Pancreas (tissue), 10 donors: Measurements from ENCODE around the gene ATF7IP2. TPM values are rescaled to one million over a fixed set of nuclear protein-coding genes. Genes with fewer than 3 reads are reported as not detected.
"Not testable (repeated sequence)": the region's sequence is repeated elsewhere in the genome, so short reads cannot be mapped to it uniquely, and the experiment has no call there.

Experiments
- ATAC-seq, 4 donors: fragments of 200-7000 bp; cut with Tn5 transposase; one replicate each; pipeline versions ENCODE4 v1.8.0 to v1.9.1; 2020; ENCODE audit warnings: mild to moderate bottlenecking in 4 of 4, moderate library complexity in 4 of 4
- DNase-seq, 6 donors: peaks; one replicate each; pipeline ENCODE4 v3.0.0-alpha.2; 2020
- FAIRE-seq: peaks from 2 replicates; lab custom pipeline; 2012; peaks lifted over from hg19 to GRCh38; lab: Jason Lieb, UNC
- H3K27ac ChIP-seq, 4 donors: fragments of 200-600 bp; sonication (generic); 1 replicate in 3 of 4; 2 replicates in 1 of 4; pipeline versions ENCODE4 v1.5.0 to v1.8.0; 2020
- H3K27me3 ChIP-seq, 4 donors: fragments of 200-600 bp; one replicate each; pipeline ENCODE4 v1.8.0; 2021
- H3K36me3 ChIP-seq, 3 donors: fragments of 200-600 bp; sonication (generic) in 1 of 3; one replicate each; pipeline versions ENCODE4 v1.5.0 to v1.8.0; 2020 to 2021
- H3K4me1 ChIP-seq, 3 donors: fragments of 200-600 bp; one replicate each; pipeline ENCODE4 v1.8.0; 2021
- H3K4me3 ChIP-seq, 4 donors: fragments of 200-600 bp; sonication (generic) in 2 of 4; one replicate each; pipeline versions ENCODE4 v1.5.0 to v1.8.0; 2020 to 2021
- H3K9me3 ChIP-seq, 4 donors: fragments of 200-600 bp; one replicate each; pipeline ENCODE4 v1.8.0; 2021
- CTCF ChIP-seq, 4 donors: fragments of 200-600 bp; sonication (generic) in 3 of 4; IDR thresholded peaks; one replicate each; pipeline versions ENCODE4 v1.5.0 to v1.8.0; 2021; ENCODE audit warnings: antibody characterized with exemption in 4 of 4
- WGBS, 2 donors: extraction: QIAGEN DNeasy Blood & Tissue Kit; methylation state at CpG; one replicate each; pipeline ENCODE4 v1.1.7; 2013; 5-methylcytosine and 5-hydroxymethylcytosine counted together
- intact Hi-C, 3 donors: fragments of 100-400 bp; cut with DNase I; formaldehyde crosslinking; loops; one replicate each; pipeline versions ENCODE4 v1.11.1 to v1.14.2; 2022
- polyA plus RNA-seq, 2 donors: library from polyadenylated mRNA; stranded (reverse); fragments of 200-250 nt; gene quantifications; one replicate each; pipeline ENCODE4 v1.2.3, GENCODE V29; 2013
- total RNA-seq, 6 donors: library from RNA; stranded (reverse); fragmentation: NEBNext Ultra II Directional in 4 of 6; extraction: Animal tissue kit (Norgen Biotek cat#: 25700) in 4 of 6; gene quantifications; one replicate each; pipeline versions ENCODE4 v1.2.1 to v1.2.4, GENCODE V29; 2021 to 2023
- donor health status: healthy with polysubstance abuse.
- donor health status: DM: no; HTN: no; CAD: no; lungs with moderate emphysema.
- donor health status: DM: no; HTN: no; CAD: no.
- donor health status: control.
- donor health status: control.
- donor health status: Bipolar disorder and iron deficiency.
- donor health status: DM: yes; HTN: yes; CAD: no.
- donor health status: DM: no; HTN: no; CAD: no.
- donor health status: DM: no; HTN: no; CAD: no.
- donor health status: DM: yes; HTN: yes; CAD: no.

ATF7IP2 gene
- total and polyA plus RNA-seq, 8 donors: 11.0 to 37.4 (median 16.6) TPM

- Histone ChIP-seq H3K36me3 (no peaks in the 10 kb centered on the region), H3K4me3 (no peak overlapping the region), H3K9me3 (no peaks in the 10 kb centered on the region), H3K27me3 (no peaks in the 10 kb centered on the region), H3K4me1 (no peaks in the 10 kb centered on the region), H3K27ac (no peak overlapping the region)
- 96% methylated on average over 3 of the region's 3 CpGs for WGBS, 2 donors
- TF ChIP-seq CTCF (IDR thresholded peaks at IDR 0.05): no peak
- no peak for FAIRE-seq
- intact Hi-C loops: no loop called here
- DNase-seq: no peak
- ATAC-seq: no peak
Measured at GRCh38 chr16:10391339-10391738, 5.5 kb downstream of the ATF7IP2 start.

GRCh38 chr16:10402975-10403374, 17.1 kb downstream of the ATF7IP2 start:
- Histone ChIP-seq H3K4me1 (no peaks in the 10 kb centered on the region), H3K27me3 (no peaks in the 10 kb centered on the region), H3K4me3 (no peak overlapping the region), H3K27ac (no peak overlapping the region), H3K36me3 (no peaks in the 10 kb centered on the region), H3K9me3 (no peaks in the 10 kb centered on the region)
- DNase-seq (no peak), FAIRE-seq (no peak), ATAC-seq (no peak)
- intact Hi-C loops: no loop called here
- no peak for TF ChIP-seq CTCF (IDR thresholded peaks at IDR 0.05)
- WGBS, 2 donors: 92 to 93% methylated on average over 1 of the region's 1 CpG

DNA sequence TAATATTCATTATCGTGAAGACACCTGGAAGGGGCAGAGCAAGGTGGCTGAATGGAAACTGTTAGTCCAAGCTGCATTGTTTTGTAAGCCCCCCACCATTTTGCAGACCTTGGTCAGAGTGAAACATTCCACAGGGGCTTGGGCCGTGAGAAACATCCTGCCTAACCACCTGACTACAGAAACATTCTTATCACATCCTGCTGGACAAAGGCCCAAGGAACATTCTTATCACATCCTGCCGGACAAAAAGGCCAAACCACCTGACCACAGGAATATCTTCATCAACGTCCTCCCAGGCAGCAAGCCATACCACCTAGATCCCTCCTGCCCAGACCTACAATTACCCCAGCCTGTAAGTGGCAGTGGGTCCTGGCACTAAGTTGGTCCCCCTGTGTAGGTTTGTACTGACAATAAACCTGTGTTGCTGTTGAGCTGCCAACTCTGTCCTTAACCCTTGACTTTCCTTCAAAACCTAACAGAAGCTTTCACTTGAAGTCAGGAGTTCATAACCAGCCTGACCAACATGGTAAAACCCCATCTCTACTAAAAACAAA, 19.6 kb downstream of the ATF7IP2 start:
- no peaks in the 10 kb centered on the region for H3K4me1 ChIP-seq
- TF ChIP-seq CTCF (IDR thresholded peaks at IDR 0.05): no peak
- intact Hi-C loops: no loop called here
- 20 to 25% methylated on average over 4 of the region's 4 CpGs for WGBS, 2 donors
- H3K27ac ChIP-seq: peak overlapping the region in 1 of 4 donors; percentile 13
- no peaks in the 10 kb centered on the region for H3K36me3 ChIP-seq
- no peaks in the 10 kb centered on the region for H3K9me3 ChIP-seq
- peak; percentile 47 to 92 (median 84) for ATAC-seq
- H3K4me3 ChIP-seq: no peak overlapping the region
- peak in 3 of 6 donors; percentile 38 to 40 (median 39) for DNase-seq
- no peaks in the 10 kb centered on the region for H3K27me3 ChIP-seq
- FAIRE-seq: no peak

DNA sequence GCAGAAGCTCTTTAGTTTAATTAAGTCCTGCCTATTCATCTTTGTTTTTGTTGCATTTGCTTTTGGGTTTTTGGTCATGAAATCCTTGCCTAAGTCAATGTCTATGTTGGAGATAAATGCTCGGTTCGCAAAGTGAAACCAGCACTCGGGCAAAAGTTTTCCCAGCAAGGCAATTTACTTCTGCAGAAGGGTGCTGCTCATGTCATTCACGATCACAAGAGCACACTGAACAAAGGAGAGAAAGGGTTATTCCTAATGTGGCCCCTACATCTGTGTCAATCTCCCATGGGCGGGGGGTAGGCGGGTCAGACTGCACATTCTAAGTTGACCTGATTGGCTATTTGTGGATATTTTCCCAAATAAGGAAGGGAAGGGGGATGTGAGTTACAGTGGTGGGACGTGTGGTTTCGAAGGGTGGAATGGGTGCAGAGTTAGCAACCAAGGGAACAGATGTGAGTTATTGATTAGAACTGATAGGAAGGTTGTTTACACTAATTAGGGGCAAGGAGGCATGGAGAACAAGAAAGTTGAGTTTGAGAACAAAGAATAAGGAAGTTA, 23.0 kb downstream of the ATF7IP2 start:
- WGBS, 2 donors: 80 to 86% methylated on average over 8 of the region's 8 CpGs
- TF ChIP-seq CTCF (IDR thresholded peaks at IDR 0.05): no peak
- no peak overlapping the region for H3K4me3 ChIP-seq
- no peaks in the 10 kb centered on the region for H3K9me3 ChIP-seq
- ATAC-seq (no peak), DNase-seq (no peak), FAIRE-seq (no peak)
- no peaks in the 10 kb centered on the region for H3K4me1 ChIP-seq
- intact Hi-C loops: no loop called here
- no peak overlapping the region for H3K27ac ChIP-seq
- no peaks in the 10 kb centered on the region for H3K27me3 ChIP-seq
- H3K36me3 ChIP-seq: no peaks in the 10 kb centered on the region

DNA sequence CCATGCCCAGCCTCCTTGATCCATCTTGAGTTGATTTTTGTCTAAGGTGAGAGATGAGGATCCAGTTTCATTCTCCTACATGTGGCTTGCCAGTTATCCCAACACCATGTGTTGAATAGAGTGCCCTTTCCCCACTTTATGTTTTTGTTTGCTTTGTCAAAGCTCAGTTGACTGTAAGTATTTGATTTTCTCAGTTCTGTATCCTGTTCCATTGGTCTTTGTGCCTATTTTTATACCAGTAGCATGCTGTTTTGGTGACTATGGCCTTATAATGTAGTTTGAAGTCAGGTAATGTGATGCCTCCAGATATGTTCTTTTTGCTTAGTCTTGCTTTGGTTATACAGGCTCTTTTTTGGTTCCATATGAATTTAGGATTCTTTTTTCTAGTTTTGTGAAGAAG, 23.9 kb downstream of the ATF7IP2 start:
- FAIRE-seq, DNase-seq, H3K4me1 ChIP-seq, H3K36me3 ChIP-seq, intact Hi-C loops, ATAC-seq, H3K9me3 ChIP-seq, H3K27ac ChIP-seq, H3K27me3 ChIP-seq, H3K4me3 ChIP-seq: not testable (repeated sequence)
